Measurements from ENCODE around the gene ARSA.

GRCh38 chr22:50641696-50642607 is 14.0 kb upstream of the ARSA start:
- TF ChIP-seq CTCF (conservative IDR thresholded peaks at IDR 0.05; ENCODE audit: low read depth, low read length) (no peak), EZH2 (IDR thresholded peaks at IDR 0.05; ENCODE audit: low read length, unreplicated experiment) (no peak), EZH2phosphoT487 (IDR thresholded peaks at IDR 0.05; ENCODE audit: borderline replicate concordance, low read length) (no peak)
